Activated naive CD4-positive, alpha-beta T cell treated with anti-CD3 and anti-CD28 coated beads, Interleukin-2, amount 10 ng/mL, durations not matched to agents 7 days and 5 days (primary cell): Measurements from ENCODE around the gene HOXB5.

Experiments
- CTCF ChIA-PET: fragments of 350-600 bp; sonication (Branson Sonifier 250); formaldehyde crosslinking; loops from one replicate; lab custom pipeline; 2021; ENCODE audit warnings: antibody characterized with exemption; lab: Charles Lee
- DNase-seq: peaks from one replicate; pipeline ENCODE4 v3.0.0-alpha.2; 2020
- H3K27ac Mint-ChIP-seq: one replicate; pipeline ENCODE4 v1.8.0; 2021; ENCODE audit warnings: mild to moderate bottlenecking, moderate library complexity, mixed read lengths
- H3K27me3 Mint-ChIP-seq: one replicate; pipeline ENCODE4 v1.8.0; 2021; ENCODE audit warnings: mild to moderate bottlenecking, mixed read lengths
- H3K36me3 Mint-ChIP-seq: one replicate; pipeline ENCODE4 v1.8.0; 2021; ENCODE audit warnings: mixed read lengths
- H3K4me1 Mint-ChIP-seq: one replicate; pipeline ENCODE4 v1.8.0; 2021; ENCODE audit warnings: mixed read lengths
- H3K4me3 Mint-ChIP-seq: one replicate; pipeline ENCODE4 v1.8.0; 2021; ENCODE audit warnings: mild to moderate bottlenecking, moderate library complexity, mixed read lengths
- H3K9me3 Mint-ChIP-seq: one replicate; pipeline ENCODE4 v1.8.0; 2021; ENCODE audit warnings: mixed read lengths

HOXB5 gene

GRCh38 chr17:48606892-48607614 lies 13.5 kb upstream of the HOXB5 start:
- no peak for DNase-seq
- H3K4me1 Mint-ChIP-seq, result peaks cover 41% of the 10 kb centered on the region
- H3K4me3 Mint-ChIP-seq, result no peak overlapping the region
- H3K36me3 Mint-ChIP-seq, result no peaks in the 10 kb centered on the region
- H3K27ac Mint-ChIP-seq, result no peak overlapping the region
- CTCF ChIA-PET, result no interaction called here
- H3K9me3 Mint-ChIP-seq, result no peaks in the 10 kb centered on the region
- H3K27me3 Mint-ChIP-seq, result peaks cover 100% of the 10 kb centered on the region

- CTCF ChIA-PET, result no interaction called here
- H3K4me1 Mint-ChIP-seq, result peaks cover 41% of the 10 kb centered on the region
Observed at GRCh38 chr17:48605991-48606891, 12.7 kb upstream of the HOXB5 start.

GRCh38 chr17:48605409-48605919 lies 11.9 kb upstream of the HOXB5 start:
- Mint-ChIP-seq H3K27ac (no peak overlapping the region), H3K4me3 (no peak overlapping the region), H3K9me3 (no peaks in the 10 kb centered on the region), H3K4me1 (peaks cover 34% of the 10 kb centered on the region), H3K36me3 (no peaks in the 10 kb centered on the region), H3K27me3 (peaks cover 100% of the 10 kb centered on the region)
- no peak for DNase-seq
- CTCF ChIA-PET, result no interaction called here

More at GRCh38 chr17:48605991-48606891, 12.7 kb upstream of the HOXB5 start:
- H3K27me3 Mint-ChIP-seq, result peaks cover 100% of the 10 kb centered on the region
- no peaks in the 10 kb centered on the region for H3K9me3 Mint-ChIP-seq
- H3K27ac Mint-ChIP-seq, result no peak overlapping the region
- no peaks in the 10 kb centered on the region for H3K36me3 Mint-ChIP-seq
- no peak for DNase-seq
- H3K4me3 Mint-ChIP-seq, result no peak overlapping the region

- Mint-ChIP-seq H3K27ac (no peak within 1 kb of the TSS), H3K27me3 (peaks cover 100% of the 10 kb centered on the region), H3K9me3 (no peaks in the 10 kb centered on the region), H3K4me3 (no peak within 1 kb of the TSS), H3K4me1 (peaks cover 32% of the 10 kb centered on the region), H3K36me3 (no peaks in the 10 kb centered on the region)
- CTCF ChIA-PET, result no interaction called here
- no peak for DNase-seq
Observed at GRCh38 chr17:48604770-48605329, 11.3 kb upstream of the HOXB5 start, which contains the start of gene HOXB6. TSS of gene HOXB6 (minus strand) at chr17:48604986. CDS start at chr17:48598150, 6,836 bp downstream.

- DNase-seq, result no peak
- no peaks in the 10 kb centered on the region for H3K9me3 Mint-ChIP-seq
- H3K27ac Mint-ChIP-seq, result no peak overlapping the region
- CTCF ChIA-PET, result no interaction called here
- H3K4me3 Mint-ChIP-seq, result no peak overlapping the region
- H3K36me3 Mint-ChIP-seq, result no peaks in the 10 kb centered on the region
- peaks cover 100% of the 10 kb centered on the region for H3K27me3 Mint-ChIP-seq
- H3K4me1 Mint-ChIP-seq, result peaks cover 30% of the 10 kb centered on the region
Observed at GRCh38 chr17:48603959-48604769, 10.6 kb upstream of the HOXB5 start.

GRCh38 chr17:48601539-48602425 lies 8.2 kb upstream of the HOXB5 start:
- Mint-ChIP-seq H3K4me3 (no peak overlapping the region), H3K9me3 (no peaks in the 10 kb centered on the region), H3K4me1 (peaks cover 47% of the 10 kb centered on the region), H3K27me3 (peaks cover 100% of the 10 kb centered on the region), H3K27ac (peak overlapping the region; percentile 28), H3K36me3 (no peaks in the 10 kb centered on the region)
- DNase-seq, result no peak
- CTCF ChIA-PET, result interaction anchor here (0.8 to 1.6 kb wide), 6 partner anchors 9 to 342 kb away, joined by 3 to 6 read pairs (median 4); partner anchors contain the start of gene HOXB5

GRCh38 chr17:48601207-48601538 lies 7.6 kb upstream of the HOXB5 start:
- Mint-ChIP-seq H3K36me3 (no peaks in the 10 kb centered on the region), H3K4me1 (peaks cover 53% of the 10 kb centered on the region), H3K4me3 (no peak overlapping the region), H3K27me3 (peaks cover 100% of the 10 kb centered on the region), H3K27ac (no peak overlapping the region), H3K9me3 (no peaks in the 10 kb centered on the region)
- DNase-seq, result no peak
- CTCF ChIA-PET, result interaction anchor here (0.8 to 1.6 kb wide), 6 partner anchors 8 to 341 kb away, joined by 3 to 6 read pairs (median 4); partner anchors contain the start of gene HOXB5

GRCh38 chr17:48600244-48601098 lies 6.9 kb upstream of the HOXB5 start:
- Mint-ChIP-seq H3K36me3 (no peaks in the 10 kb centered on the region), H3K4me1 (peaks cover 53% of the 10 kb centered on the region), H3K27ac (no peak overlapping the region), H3K27me3 (peaks cover 100% of the 10 kb centered on the region), H3K4me3 (no peak overlapping the region), H3K9me3 (no peaks in the 10 kb centered on the region)
- CTCF ChIA-PET, result interaction anchor here (0.7 to 1.6 kb wide), 4 partner anchors 13 to 123 kb away, joined by 3 to 5 read pairs (median 4); no protein-coding TSS in a partner anchor
- no peak for DNase-seq

- H3K27me3 Mint-ChIP-seq, result peaks cover 100% of the 10 kb centered on the region
- no peak overlapping the region for H3K4me3 Mint-ChIP-seq
- H3K9me3 Mint-ChIP-seq, result no peaks in the 10 kb centered on the region
- DNase-seq, result no peak
- H3K36me3 Mint-ChIP-seq, result no peaks in the 10 kb centered on the region
- H3K27ac Mint-ChIP-seq, result no peak overlapping the region
- CTCF ChIA-PET, result interaction anchor here (1.0 to 1.1 kb wide), 3 partner anchors 11 to 519 kb away, joined by 3 to 5 read pairs (median 3); no protein-coding TSS in a partner anchor
- peaks cover 45% of the 10 kb centered on the region for H3K4me1 Mint-ChIP-seq
Observed at GRCh38 chr17:48599354-48599753, 5.8 kb upstream of the HOXB5 start.

- H3K27ac Mint-ChIP-seq, result no peak overlapping the region
- H3K9me3 Mint-ChIP-seq, result no peaks in the 10 kb centered on the region
- peaks cover 100% of the 10 kb centered on the region for H3K27me3 Mint-ChIP-seq
- CTCF ChIA-PET, result interaction anchor here (1.0 to 1.1 kb wide), 3 partner anchors 11 to 519 kb away, joined by 3 to 5 read pairs (median 3); no protein-coding TSS in a partner anchor
- no peaks in the 10 kb centered on the region for H3K36me3 Mint-ChIP-seq
- H3K4me1 Mint-ChIP-seq, result peaks cover 45% of the 10 kb centered on the region
- no peak overlapping the region for H3K4me3 Mint-ChIP-seq
- DNase-seq, result no peak
Observed at GRCh38 chr17:48598736-48599135, 5.2 kb upstream of the HOXB5 start.

- Mint-ChIP-seq H3K27ac (no peak overlapping the region), H3K36me3 (no peaks in the 10 kb centered on the region), H3K4me1 (peaks cover 48% of the 10 kb centered on the region), H3K9me3 (no peaks in the 10 kb centered on the region), H3K4me3 (peak overlapping the region; percentile 70), H3K27me3 (peaks cover 100% of the 10 kb centered on the region)
- CTCF ChIA-PET, result interaction anchor here (1.1 kb wide), 1 partner anchor 10 kb away, joined by 3 read pairs; no protein-coding TSS in a partner anchor
- peak; percentile 61 for DNase-seq
Observed at GRCh38 chr17:48597778-48598631, 4.4 kb upstream of the HOXB5 start.
